Breast epithelium (tissue), 4 donors: Measurements from ENCODE around the gene CPEB2. TPM values are rescaled to one million over a fixed set of nuclear protein-coding genes. Genes with fewer than 3 reads are reported as not detected.

ENCODE experiments used
- DNase-seq, 2 donors: peaks; one replicate each; pipeline ENCODE4 v3.0.0-alpha.2; 2019; ENCODE audit warnings: low spot score in 2 of 2
- H3K27ac ChIP-seq, 2 donors: fragments of 200-600 bp; sonication (generic) in 1 of 2; one replicate each; pipeline ENCODE4 v1.5.1; 2016 to 2019; ENCODE audit warnings: mild to moderate bottlenecking in 1 of 2
- H3K27me3 ChIP-seq, 2 donors: fragments of 200-600 bp; sonication (generic) in 1 of 2; one replicate each; pipeline versions ENCODE4 v1.5.1 to v1.6.0; 2017 to 2019; ENCODE audit warnings: control low read depth in 1 of 2, mild to moderate bottlenecking in 1 of 2
- H3K36me3 ChIP-seq: fragments of 200-600 bp; one replicate; pipeline ENCODE4 v1.5.1; 2019
- H3K4me1 ChIP-seq, 2 donors: fragments of 200-600 bp; sonication (generic); one replicate each; pipeline ENCODE4 v1.5.1; 2016 to 2019; ENCODE audit warnings: control low read depth in 1 of 2
- H3K4me3 ChIP-seq, 3 donors: fragments of 200-600 bp; sonication (generic); 1 replicate in 2 of 3; 2 replicates in 1 of 3; pipeline ENCODE4 v1.5.1; 2016 to 2019; ENCODE audit warnings: mild to moderate bottlenecking in 3 of 3, moderate library complexity in 2 of 3
- H3K9me3 ChIP-seq, 2 donors: fragments of 200-600 bp; sonication (generic) in 1 of 2; one replicate each; pipeline ENCODE4 v1.5.1; 2016 to 2019; ENCODE audit warnings: control low read depth in 1 of 2
- CTCF ChIP-seq, 3 donors: fragments of 450-650 bp; IDR thresholded peaks; one replicate each; pipeline ENCODE4 v1.5.1; 2016 to 2017; ENCODE audit warnings: antibody characterized with exemption in 3 of 3, mild to moderate bottlenecking in 3 of 3, moderate library complexity in 3 of 3
- POLR2A ChIP-seq: fragments of 450-650 bp; IDR thresholded peaks from one replicate; pipeline ENCODE4 v1.6.1; 2016; ENCODE audit warnings: antibody characterized with exemption, mild to moderate bottlenecking, moderate library complexity
- POLR2AphosphoS5 ChIP-seq, 3 donors: sonication (generic); formaldehyde crosslinking; IDR thresholded peaks; one replicate each; pipeline ENCODE4 v1.6.1; 2017; ENCODE audit warnings: antibody characterized with exemption in 3 of 3
- intact Hi-C: fragments of 100-400 bp; cut with DNase I; formaldehyde crosslinking; loops from one replicate; pipeline ENCODE4 v1.15.1; 2023; ENCODE audit warnings: low total_unique reads
- total RNA-seq, 3 donors: library from RNA; depleted of rRNA; stranded (reverse); fragments of >200 nt; gene quantifications; one replicate each; pipeline ENCODE4 v1.1.0, GENCODE V29; 2016

CPEB2 gene
- total RNA-seq, 3 donors from 2014 or later = 16.7 to 33.4 (median 26.4) TPM

- Histone ChIP-seq H3K4me1 (no peaks in the 10 kb centered on the region), H3K27ac (no peak overlapping the region), H3K36me3 (no peaks in the 10 kb centered on the region), H3K27me3 (no peaks in the 10 kb centered on the region), H3K4me3 (no peak overlapping the region), H3K9me3 (no peaks in the 10 kb centered on the region)
- intact Hi-C loops = no loop called here
- TF ChIP-seq POLR2AphosphoS5 (IDR thresholded peaks at IDR 0.05) (no peak), POLR2A (no peak), CTCF (IDR thresholded peaks at IDR 0.05) (no peak)
- DNase-seq = no peak
Measured at GRCh38 chr4:14994242-14994641, 8.0 kb upstream of the CPEB2 start.

GRCh38 chr4:15001248-15001868 is 923 bp upstream of the CPEB2 start:
- intact Hi-C loops = no loop called here
- peak overlapping the region; percentile 94 to 98 (median 95) for H3K4me3 ChIP-seq

GRCh38 chr4:15002659-15003400 is 549 bp downstream of the CPEB2 start:
- DNase-seq = peak; percentile 61 to 77
- no peaks in the 10 kb centered on the region for H3K36me3 ChIP-seq
- peaks cover 0 to 10% of the 10 kb centered on the region in 2 donors for H3K4me1 ChIP-seq
- peak overlapping the region; percentile 99 to 100 for H3K27ac ChIP-seq
- intact Hi-C loops = no loop called here
- TF ChIP-seq POLR2AphosphoS5 (IDR thresholded peaks at IDR 0.05) = no peak
- no peak for TF ChIP-seq POLR2A
- TF ChIP-seq CTCF (IDR thresholded peaks at IDR 0.05) = no peak
- no peaks in the 10 kb centered on the region for H3K27me3 ChIP-seq
- H3K4me3 ChIP-seq = peak overlapping the region; percentile 94 to 98 (median 95)
- no peaks in the 10 kb centered on the region for H3K9me3 ChIP-seq

More at GRCh38 chr4:15001248-15001868, 923 bp upstream of the CPEB2 start:
- no peak for TF ChIP-seq POLR2A
- peak in 1 of 3 donors; percentile 24 for TF ChIP-seq POLR2AphosphoS5 (IDR thresholded peaks at IDR 0.05)
- DNase-seq = peak; percentile 70 to 78
- no peaks in the 10 kb centered on the region for H3K27me3 ChIP-seq
- H3K4me1 ChIP-seq = peaks cover 0 to 5% of the 10 kb centered on the region in 2 donors
- no peaks in the 10 kb centered on the region for H3K9me3 ChIP-seq
- H3K36me3 ChIP-seq = no peaks in the 10 kb centered on the region
- H3K27ac ChIP-seq = peak overlapping the region; percentile 99 to 100

- Histone ChIP-seq H3K27ac (peak overlapping the region; percentile 99 to 100), H3K4me1 (peaks cover 0 to 10% of the 10 kb centered on the region in 2 donors), H3K27me3 (no peaks in the 10 kb centered on the region), H3K9me3 (no peaks in the 10 kb centered on the region), H3K36me3 (no peaks in the 10 kb centered on the region), H3K4me3 (peak overlapping the region; percentile 94 to 98 (median 95))
- intact Hi-C loops = no loop called here
- TF ChIP-seq POLR2A (no peak), CTCF (IDR thresholded peaks at IDR 0.05) (no peak), POLR2AphosphoS5 (IDR thresholded peaks at IDR 0.05) (no peak)
- peak; percentile 23 to 62 for DNase-seq
Measured at GRCh38 chr4:15003401-15003890, 1.2 kb downstream of the CPEB2 start.

GRCh38 chr4:15003891-15004738 is 1.8 kb downstream of the CPEB2 start:
- H3K4me3 ChIP-seq = peak overlapping the region; percentile 94 to 98 (median 95)
- no peaks in the 10 kb centered on the region for H3K27me3 ChIP-seq
- H3K27ac ChIP-seq = peak overlapping the region; percentile 99 to 100
- no peak for TF ChIP-seq POLR2A
- TF ChIP-seq POLR2AphosphoS5 (IDR thresholded peaks at IDR 0.05) = no peak
- TF ChIP-seq CTCF (IDR thresholded peaks at IDR 0.05) = no peak
- peak in 1 of 2 donors; percentile 20 for DNase-seq
- H3K36me3 ChIP-seq = no peaks in the 10 kb centered on the region
- intact Hi-C loops = no loop called here
- no peaks in the 10 kb centered on the region for H3K9me3 ChIP-seq
- peaks cover 0 to 10% of the 10 kb centered on the region in 2 donors for H3K4me1 ChIP-seq
